GM12801 (cell line): ENCODE results near the gene SOD3.

Experiments used
- TF ChIP-seq, protein P1 (sequence below): IDR thresholded peaks from one replicate; pipeline ENCODE4 v1.5.1; 2011; ENCODE audit warnings: control low read depth; ENCODE audit not compliant: insufficient read length; ENCODE audit errors: extremely low read depth

Gene SOD3, protein sequence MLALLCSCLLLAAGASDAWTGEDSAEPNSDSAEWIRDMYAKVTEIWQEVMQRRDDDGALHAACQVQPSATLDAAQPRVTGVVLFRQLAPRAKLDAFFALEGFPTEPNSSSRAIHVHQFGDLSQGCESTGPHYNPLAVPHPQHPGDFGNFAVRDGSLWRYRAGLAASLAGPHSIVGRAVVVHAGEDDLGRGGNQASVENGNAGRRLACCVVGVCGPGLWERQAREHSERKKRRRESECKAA

DNA sequence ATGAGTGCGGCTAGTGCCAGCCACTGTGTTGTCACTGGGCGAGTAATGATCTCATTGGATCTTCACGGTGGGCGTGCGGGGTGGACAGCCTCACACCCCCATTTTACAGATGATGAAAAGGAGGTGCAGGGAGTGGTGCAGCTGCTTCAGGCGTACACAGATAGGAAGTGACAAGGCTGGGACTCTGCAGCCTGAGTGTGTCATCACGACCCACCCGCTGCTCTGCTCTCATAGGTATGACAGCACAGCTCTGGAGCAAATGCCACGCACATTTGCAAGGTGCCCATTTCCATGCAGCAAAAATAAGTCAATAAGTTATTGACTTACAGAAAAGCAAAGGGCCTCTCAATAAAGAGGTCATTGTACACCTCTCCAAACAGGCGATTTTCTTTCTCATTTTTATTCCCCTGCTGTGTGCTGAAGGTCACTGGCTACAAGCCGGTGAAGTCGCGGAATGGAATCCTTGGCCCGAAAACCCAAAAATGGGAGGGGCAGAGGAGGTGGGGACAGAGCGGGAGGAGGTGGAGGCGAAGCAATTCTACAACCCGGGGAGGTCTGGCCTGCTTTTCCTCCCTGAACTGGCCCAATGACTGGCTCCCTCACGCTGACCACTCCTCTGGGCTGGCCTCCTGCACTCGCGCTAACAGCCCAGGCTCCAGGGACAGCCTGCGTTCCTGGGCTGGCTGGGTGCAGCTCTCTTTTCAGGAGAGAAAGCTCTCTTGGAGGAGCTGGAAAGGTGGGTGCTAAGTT, at the start of gene SOD3:
Gene SOD3, plus strand, starts transcription at position 658 of the 750 bp plus-strand sequence. CDS start 3,949 bp downstream, outside the sequence.
- TF ChIP-seq, protein P1, sequence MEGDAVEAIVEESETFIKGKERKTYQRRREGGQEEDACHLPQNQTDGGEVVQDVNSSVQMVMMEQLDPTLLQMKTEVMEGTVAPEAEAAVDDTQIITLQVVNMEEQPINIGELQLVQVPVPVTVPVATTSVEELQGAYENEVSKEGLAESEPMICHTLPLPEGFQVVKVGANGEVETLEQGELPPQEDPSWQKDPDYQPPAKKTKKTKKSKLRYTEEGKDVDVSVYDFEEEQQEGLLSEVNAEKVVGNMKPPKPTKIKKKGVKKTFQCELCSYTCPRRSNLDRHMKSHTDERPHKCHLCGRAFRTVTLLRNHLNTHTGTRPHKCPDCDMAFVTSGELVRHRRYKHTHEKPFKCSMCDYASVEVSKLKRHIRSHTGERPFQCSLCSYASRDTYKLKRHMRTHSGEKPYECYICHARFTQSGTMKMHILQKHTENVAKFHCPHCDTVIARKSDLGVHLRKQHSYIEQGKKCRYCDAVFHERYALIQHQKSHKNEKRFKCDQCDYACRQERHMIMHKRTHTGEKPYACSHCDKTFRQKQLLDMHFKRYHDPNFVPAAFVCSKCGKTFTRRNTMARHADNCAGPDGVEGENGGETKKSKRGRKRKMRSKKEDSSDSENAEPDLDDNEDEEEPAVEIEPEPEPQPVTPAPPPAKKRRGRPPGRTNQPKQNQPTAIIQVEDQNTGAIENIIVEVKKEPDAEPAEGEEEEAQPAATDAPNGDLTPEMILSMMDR = no peak

DNA sequence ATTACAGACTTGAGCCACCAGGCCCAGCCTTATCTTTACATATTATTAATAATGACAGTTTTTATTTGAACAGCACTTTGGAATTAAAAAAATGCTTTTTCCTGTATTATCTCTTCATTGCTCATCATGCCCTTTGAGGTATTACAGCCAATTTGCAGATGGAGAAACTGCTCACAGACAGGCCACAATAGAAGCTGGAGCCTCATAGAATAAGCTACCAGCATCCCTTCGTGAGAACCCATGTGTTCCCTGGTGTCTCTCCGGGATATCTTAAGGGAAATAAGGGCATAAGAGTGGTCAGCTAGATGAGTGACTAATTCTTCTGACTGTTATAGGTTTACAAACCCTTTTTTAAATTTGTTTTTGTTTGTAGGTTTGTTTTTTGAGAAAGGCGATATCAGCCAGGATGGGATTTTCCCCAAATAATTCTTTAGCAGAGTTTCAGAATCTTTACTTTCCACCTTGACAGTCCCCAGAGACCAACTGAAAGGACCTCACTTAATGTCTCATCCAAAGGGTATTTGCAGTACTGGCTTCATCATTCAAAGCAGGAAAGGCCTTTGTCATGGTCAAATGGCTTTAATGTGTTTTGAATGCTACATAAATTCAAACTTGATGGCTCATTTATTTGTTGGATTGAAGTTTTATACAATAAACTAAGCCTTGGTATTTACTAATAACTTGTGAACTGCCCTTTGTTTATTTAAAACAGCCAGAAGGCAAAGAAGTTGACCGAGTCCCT, 48.0 kb upstream of the SOD3 start:
- TF ChIP-seq, protein P1 = no peak

DNA sequence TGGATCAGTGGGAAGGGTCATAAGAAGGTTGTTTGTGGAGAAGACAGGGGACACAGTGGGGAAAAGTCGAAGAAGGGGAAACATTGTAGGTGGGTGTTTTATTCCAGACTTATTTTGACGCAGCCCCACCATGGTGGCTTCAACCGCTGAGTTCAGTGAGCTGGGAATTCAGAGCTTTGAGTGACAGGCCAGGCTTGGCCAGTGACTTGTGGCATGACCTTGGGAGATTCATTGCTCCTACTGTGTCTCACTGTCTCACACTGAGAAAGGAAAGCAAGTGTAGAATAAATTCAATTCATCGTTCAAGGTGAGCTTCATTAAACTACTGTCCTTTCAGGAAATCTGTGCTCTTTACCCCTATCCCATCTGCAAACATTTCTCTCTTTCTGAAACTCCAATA, 47.4 kb upstream of the SOD3 start:
- TF ChIP-seq, protein P1 = no peak

DNA sequence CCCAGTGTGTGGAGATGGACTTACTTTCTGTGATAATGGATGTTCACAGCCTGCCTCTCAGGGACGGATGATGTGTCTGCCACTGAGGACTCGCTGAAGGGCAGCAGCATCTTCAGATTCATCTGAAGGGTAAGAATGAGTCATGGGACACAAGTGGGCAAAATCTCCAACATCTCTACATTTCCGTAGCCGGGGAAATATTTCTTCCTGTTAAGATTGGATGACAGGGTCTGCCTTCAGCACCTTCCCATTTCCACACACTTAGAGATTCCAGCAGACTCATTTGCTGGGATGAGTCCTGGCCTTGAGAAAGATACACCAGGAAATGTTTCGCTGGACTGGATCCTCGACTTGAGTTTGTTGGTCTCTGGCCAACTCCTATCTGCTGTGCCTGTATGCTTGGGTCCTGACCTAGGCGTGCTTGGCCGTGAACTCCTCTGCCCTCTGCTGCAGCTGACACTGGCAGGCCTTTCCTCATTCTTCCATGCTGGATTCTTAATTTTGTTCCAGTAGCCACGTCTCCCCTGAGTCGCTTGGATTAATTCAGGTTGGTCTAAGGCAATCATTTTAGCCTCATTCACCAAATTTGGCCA, 46.5 kb upstream of the SOD3 start:
- TF ChIP-seq, protein P1 = no peak

DNA sequence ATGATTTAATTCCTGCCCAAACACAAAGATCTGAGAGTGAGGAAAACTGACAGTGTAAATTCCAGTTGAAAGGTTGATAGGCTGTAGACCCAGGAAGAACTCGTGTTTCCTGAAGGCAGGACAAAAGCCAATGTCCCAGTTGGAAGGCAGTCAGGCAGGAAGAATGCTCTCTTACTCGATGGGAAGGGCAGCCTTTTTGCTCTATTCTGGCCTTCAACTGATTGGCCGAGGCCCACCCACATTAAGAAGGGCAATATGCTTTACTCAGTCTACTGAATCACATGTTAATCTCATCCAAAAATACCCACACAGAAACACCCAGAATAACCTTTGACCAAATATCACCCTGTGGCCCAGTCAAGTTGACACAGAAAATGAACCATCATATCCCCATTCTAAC, 45.3 kb upstream of the SOD3 start:
- TF ChIP-seq, protein P1 = no peak

DNA sequence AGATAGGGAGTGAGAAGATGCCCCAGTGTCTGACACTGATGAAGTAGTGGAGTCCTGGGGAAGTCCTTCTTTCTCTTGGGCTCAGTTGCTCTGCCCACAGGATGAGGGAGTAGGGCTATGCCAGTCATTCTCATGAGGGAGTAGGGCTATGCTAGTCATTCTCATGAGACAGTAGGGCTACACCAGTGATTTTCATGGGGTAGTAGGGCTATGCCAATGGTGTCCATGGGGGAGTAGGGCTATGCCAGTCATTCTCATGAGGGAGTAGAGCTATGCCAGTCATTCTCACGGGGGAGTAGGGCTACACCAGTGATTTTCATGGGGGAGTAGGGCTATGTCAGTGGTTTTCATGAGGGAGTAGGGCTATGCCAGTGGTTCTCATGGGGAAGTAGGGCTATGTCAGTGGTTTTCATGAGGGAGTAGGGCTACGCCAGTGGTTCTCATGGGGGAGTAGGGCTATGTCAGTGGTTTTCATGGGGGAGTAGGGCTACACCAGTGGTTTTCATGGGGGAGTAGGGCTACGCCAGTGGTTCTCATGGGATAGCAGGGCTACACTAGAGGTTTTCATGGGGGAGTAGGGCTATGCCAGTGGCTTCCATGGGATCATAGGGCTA, 43.3 kb upstream of the SOD3 start:
- TF ChIP-seq, protein P1 = no peak

DNA sequence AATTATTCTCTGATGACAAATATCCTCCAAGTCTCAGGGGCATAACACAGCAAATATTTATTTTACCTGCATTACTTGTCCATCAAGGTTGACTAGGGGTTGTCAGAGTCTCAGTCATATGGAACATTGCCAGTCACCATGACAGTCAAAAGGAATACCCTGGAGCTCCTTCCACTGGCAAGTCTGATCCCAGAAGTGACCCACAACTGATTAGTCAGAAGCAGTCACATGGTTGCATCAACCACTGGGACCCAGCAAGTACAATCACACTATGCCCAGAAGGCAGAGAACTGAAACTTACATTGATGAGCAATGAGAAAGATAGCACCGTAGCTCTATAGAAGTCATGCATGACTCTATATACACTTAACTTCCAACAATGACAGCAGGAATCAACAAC, 41.9 kb upstream of the SOD3 start:
- TF ChIP-seq, protein P1 = no peak
